PC-3 (cell line): ENCODE data around the gene WFS1. TPM values are rescaled to one million over a fixed set of nuclear protein-coding genes. Genes with fewer than 3 reads are reported as not detected.

ENCODE experiments used
- ATAC-seq: fragments of 200-7000 bp; cut with Tn5 transposase; 2 replicates; pipeline ENCODE4 v1.9.1; 2020; ENCODE audit warnings: mild to moderate bottlenecking, moderate library complexity
- BruUV-seq: library from RNA; stranded (reverse); fragments of 400-500 nt; replicated peaks from 2 replicates; lab custom pipeline; 2021; lab: Mats Ljungman, UMichigan
- CTCF ChIA-PET: fragments of 300-600 bp; sonication (Branson Sonifier 250); formaldehyde crosslinking; loops from one replicate; lab custom pipeline; 2022; ENCODE audit warnings: antibody characterized with exemption; lab: Charles Lee
- POLR2A ChIA-PET: fragments of 300-600 bp; sonication (Branson Sonifier 250); formaldehyde crosslinking; loops from one replicate; lab custom pipeline; 2022; ENCODE audit warnings: antibody characterized with exemption; ENCODE audit not compliant: unreplicated experiment; lab: Charles Lee
- DNase-seq: peaks from one replicate; pipeline ENCODE4 v3.0.0-alpha.2; 2015
- H2AFZ ChIP-seq: fragments of 300-600 bp; sonication (generic); 2 replicates; pipeline ENCODE4 v1.6.0; 2016; ENCODE audit warnings: antibody characterized with exemption, low read length
- H3F3A ChIP-seq: fragments of 300-600 bp; sonication (generic); one replicate; pipeline ENCODE4 v1.6.0; 2017; ENCODE audit warnings: antibody characterized with exemption, low read length, control low read depth, mild to moderate bottlenecking; ENCODE audit not compliant: unreplicated experiment
- H3K27ac ChIP-seq: fragments of 300-600 bp; sonication (generic); 2 replicates; pipeline ENCODE4 v1.5.1; 2016; ENCODE audit warnings: mild to moderate bottlenecking, low read length
- H3K27me3 ChIP-seq: fragments of 300-600 bp; sonication (generic); 2 replicates; pipeline ENCODE4 v1.6.1; 2016; ENCODE audit warnings: low read length, mixed read lengths
- H3K36me3 ChIP-seq: fragments of 300-600 bp; sonication (generic); 2 replicates; pipeline ENCODE4 v1.6.1; 2016; ENCODE audit warnings: low read depth, mixed run types, low read length, mixed read lengths
- H3K4me1 ChIP-seq: fragments of 300-600 bp; sonication (generic); 2 replicates; pipeline ENCODE4 v1.5.1; 2016; ENCODE audit warnings: low read length; ENCODE audit not compliant: insufficient read depth
- H3K4me2 ChIP-seq: fragments of 300-600 bp; sonication (generic); 2 replicates; pipeline ENCODE4 v1.6.0; 2016; ENCODE audit warnings: low read length
- H3K4me3 ChIP-seq: fragments of 300-600 bp; sonication (generic); 2 replicates; pipeline ENCODE4 v1.5.1; 2016; ENCODE audit warnings: mild to moderate bottlenecking, low read length, mixed read lengths
- H3K79me2 ChIP-seq: fragments of 300-600 bp; sonication (generic); 2 replicates; pipeline ENCODE4 v1.6.1; 2017; ENCODE audit warnings: low read length, mixed read lengths
- H3K9ac ChIP-seq: fragments of 300-600 bp; sonication (generic); 2 replicates; pipeline ENCODE4 v1.6.0; 2016; ENCODE audit warnings: mild to moderate bottlenecking, low read length
- H3K9me2 ChIP-seq: fragments of 300-600 bp; sonication (generic); replicated peaks from 2 replicates; pipeline ENCODE4 v1.6.1; 2016; ENCODE audit warnings: mixed run types, low read length, mixed read lengths
- H3K9me3 ChIP-seq: fragments of 300-600 bp; sonication (generic); 2 replicates; pipeline ENCODE4 v1.6.1; 2016; ENCODE audit warnings: low read length, mixed read lengths
- H4K20me1 ChIP-seq: fragments of 300-600 bp; sonication (generic); 2 replicates; pipeline ENCODE4 v1.6.1; 2016; ENCODE audit warnings: low read length, mixed read lengths
- CTCF ChIP-seq: fragments of 300-600 bp; sonication (generic); conservative IDR thresholded peaks from 2 replicates; pipeline ENCODE4 v1.5.1; 2017; ENCODE audit warnings: antibody characterized with exemption, low read depth, mild to moderate bottlenecking, low read length
- EZH2 ChIP-seq: fragments of 300-600 bp; sonication (generic); IDR thresholded peaks from one replicate; pipeline ENCODE4 v1.6.1; 2017; ENCODE audit warnings: antibody characterized with exemption, mild to moderate bottlenecking, low read length; ENCODE audit not compliant: unreplicated experiment
- EZH2phosphoT487 ChIP-seq: fragments of 300-600 bp; sonication (generic); IDR thresholded peaks from 2 replicates; pipeline ENCODE4 v1.6.1; 2018; ENCODE audit warnings: mild to moderate bottlenecking, antibody characterized with exemption, low read length, borderline replicate concordance
- intact Hi-C: fragments of 100-400 bp; cut with micrococcal nuclease; formaldehyde crosslinking; loops from 2 replicates; pipeline ENCODE4 v1.9.0; 2023
- total RNA-seq: library from RNA; depleted of rRNA; stranded (reverse); fragments of >200 nt; gene quantifications from 2 replicates; pipeline ENCODE4 v1.2.3, GENCODE V29; 2014

WFS1 gene
- total RNA-seq, 1 experiment from 2014 or later: 35.7 TPM

GRCh38 chr4:6258026-6258360, 11.7 kb upstream of the WFS1 start:
- Histone ChIP-seq H3K4me3 (no peak overlapping the region), H3K9ac (no peak overlapping the region), H3K36me3 (no peaks in the 10 kb centered on the region), H2AFZ (no peak overlapping the region), H3K4me2 (no peak overlapping the region), H3K9me3 (no peaks in the 10 kb centered on the region), H3K27me3 (no peaks in the 10 kb centered on the region), H3F3A (no peaks in the 10 kb centered on the region), H3K4me1 (no peaks in the 10 kb centered on the region), H3K27ac (no peak overlapping the region), H4K20me1 (no peaks in the 10 kb centered on the region), H3K9me2 (no peaks in the 10 kb centered on the region), H3K79me2 (no peaks in the 10 kb centered on the region)
- TF ChIP-seq EZH2 (no peak), EZH2phosphoT487 (no peak), CTCF (no peak)
- DNase-seq (no peak), ATAC-seq (no peak)
- no TSS peak for BruUV-seq
- intact Hi-C loops: no loop called here
- ChIA-PET POLR2A (no interaction called here), CTCF (no interaction called here)

- Histone ChIP-seq H3K9me2 (no peaks in the 10 kb centered on the region), H3K4me3 (no peak overlapping the region), H3K9me3 (no peaks in the 10 kb centered on the region), H3K79me2 (no peaks in the 10 kb centered on the region), H3K4me1 (no peaks in the 10 kb centered on the region), H3F3A (no peaks in the 10 kb centered on the region), H3K27me3 (no peaks in the 10 kb centered on the region), H3K27ac (no peak overlapping the region), H3K9ac (no peak overlapping the region), H4K20me1 (no peaks in the 10 kb centered on the region), H2AFZ (no peak overlapping the region), H3K4me2 (no peak overlapping the region), H3K36me3 (no peaks in the 10 kb centered on the region)
- BruUV-seq: no TSS peak
- DNase-seq (no peak), ATAC-seq (no peak)
- ChIA-PET CTCF (no interaction called here), POLR2A (no interaction called here)
- TF ChIP-seq EZH2 (no peak), CTCF (no peak)
- intact Hi-C loops: no loop called here
These were observed 10.9 kb upstream of the WFS1 start for GRCh38 chr4:6258741-6259140.

GRCh38 chr4:6259886-6260285, 9.8 kb upstream of the WFS1 start:
- Histone ChIP-seq H2AFZ (no peak overlapping the region), H3K27ac (no peak overlapping the region), H3F3A (no peaks in the 10 kb centered on the region), H3K9me2 (no peaks in the 10 kb centered on the region), H3K4me1 (no peaks in the 10 kb centered on the region), H3K79me2 (no peaks in the 10 kb centered on the region), H3K27me3 (no peaks in the 10 kb centered on the region), H3K4me2 (no peak overlapping the region), H3K9me3 (no peaks in the 10 kb centered on the region), H3K4me3 (no peak overlapping the region), H4K20me1 (no peaks in the 10 kb centered on the region), H3K36me3 (no peaks in the 10 kb centered on the region), H3K9ac (no peak overlapping the region)
- TF ChIP-seq EZH2phosphoT487: no peak
- TF ChIP-seq CTCF: no peak
- TF ChIP-seq EZH2: no peak
- POLR2A ChIA-PET: no interaction called here
- CTCF ChIA-PET: no interaction called here
- ATAC-seq (no peak), DNase-seq (no peak)
- intact Hi-C loops: no loop called here
- BruUV-seq: no TSS peak
